C4-2B (cell line): ENCODE measurements around the gene USP50.

Experiments
- CTCF ChIP-seq: fragments of 450-650 bp; conservative IDR thresholded peaks from 2 replicates; pipeline ENCODE4 v1.5.1; 2017; ENCODE audit warnings: mild to moderate bottlenecking
- ZFX ChIP-seq: fragments of 450-650 bp; IDR thresholded peaks from 2 replicates; pipeline ENCODE4 v1.6.1; 2017

GRCh38 chr15:50458348-50459112 lies 87.9 kb downstream of the USP50 start:
- TF ChIP-seq CTCF (no peak), ZFX (no peak)
